Transverse colon (tissue), 4 donors: ENCODE measurements around the gene CFAP90. TPM values are rescaled to one million over a fixed set of nuclear protein-coding genes. Genes with fewer than 3 reads are reported as not detected.

ENCODE experiments used
- DNase-seq: peaks from one replicate; pipeline ENCODE4 v3.0.0-alpha.2; 2019
- H3K27ac ChIP-seq, 4 donors: fragments of 200-600 bp; sonication (generic); 2 replicates each; pipeline ENCODE4 v1.5.1; 2016 to 2018; ENCODE audit warnings: inconsistent platforms in 4 of 4
- H3K27me3 ChIP-seq: fragments of 200-600 bp; sonication (generic); 2 replicates; pipeline ENCODE4 v1.5.1; 2017; ENCODE audit warnings: inconsistent platforms
- H3K36me3 ChIP-seq, 4 donors: fragments of 200-600 bp; sonication (generic); 2 replicates each; pipeline ENCODE4 v1.5.1; 2017 to 2019; ENCODE audit warnings: inconsistent platforms in 4 of 4
- H3K4me1 ChIP-seq, 4 donors: fragments of 200-600 bp; sonication (generic); 2 replicates each; pipeline ENCODE4 v1.5.1; 2017 to 2020; ENCODE audit warnings: inconsistent platforms in 4 of 4
- H3K4me3 ChIP-seq, 4 donors: fragments of 200-600 bp; sonication (generic); 1 replicate in 1 of 4; 2 replicates in 3 of 4; pipeline versions ENCODE4 v1.5.1 to v1.6.1; 2017 to 2019; ENCODE audit warnings: inconsistent platforms in 4 of 4
- H3K9me3 ChIP-seq, 2 donors: fragments of 200-600 bp; sonication (generic); 2 replicates each; pipeline ENCODE4 v1.5.1; 2017 to 2019; ENCODE audit warnings: inconsistent platforms in 2 of 2
- EP300 ChIP-seq: sonication (generic); formaldehyde crosslinking; IDR thresholded peaks from one replicate; pipeline ENCODE4 v1.6.1; 2017; ENCODE audit warnings: antibody characterized with exemption, low read depth
- POLR2A ChIP-seq: fragments of 450-650 bp; IDR thresholded peaks from one replicate; pipeline ENCODE4 v1.6.1; 2016; ENCODE audit warnings: antibody characterized with exemption, mild to moderate bottlenecking, moderate library complexity
- POLR2AphosphoS5 ChIP-seq, 3 donors: sonication (generic); formaldehyde crosslinking; IDR thresholded peaks; one replicate each; pipeline ENCODE4 v1.6.1; 2016; ENCODE audit warnings: antibody characterized with exemption in 3 of 3
- WGBS, 2 donors: methylation state at CpG; one replicate each; pipeline ENCODE4 v1.1.5; 2018; ENCODE audit warnings: low coverage in 1 of 2; 5-methylcytosine and 5-hydroxymethylcytosine counted together
- in situ Hi-C, 4 donors: fragments of 200-750 bp; cut with MboI; loops; one replicate each; pipeline versions ENCODE4 v1.15.0 to v1.15.1; 2017; ENCODE audit warnings: low sequenced_read_pairs in 3 of 4, low pct_ligation_motif_present in 1 of 4, low pct_unique_long_range_greater_than_20kb in 1 of 4
- intact Hi-C: fragments of 100-400 bp; cut with DNase I; formaldehyde crosslinking; loops from one replicate; pipeline ENCODE4 v1.15.1; 2023; ENCODE audit warnings: low total_unique reads
- total RNA-seq, 4 donors: library from RNA; depleted of rRNA; stranded (reverse); fragments of >200 nt; gene quantifications; one replicate each; pipeline ENCODE4 v1.1.0, GENCODE V29; 2016
- TF ChIP-seq, protein P1 (sequence below), 5 experiments: fragments of 200-600 bp in 3 of 5; fragments of 450-650 bp in 2 of 5; sonication (generic) in 3 of 5; IDR thresholded peaks; 1 replicate in 2 of 5; 2 replicates in 3 of 5; pipeline ENCODE4 v1.5.1; 2016 to 2017; ENCODE audit warnings: antibody characterized with exemption in 5 of 5, inconsistent platforms in 3 of 5, mild to moderate bottlenecking in 2 of 5, moderate library complexity in 1 of 5

The CFAP90 gene
- total RNA-seq, result not detected

DNA sequence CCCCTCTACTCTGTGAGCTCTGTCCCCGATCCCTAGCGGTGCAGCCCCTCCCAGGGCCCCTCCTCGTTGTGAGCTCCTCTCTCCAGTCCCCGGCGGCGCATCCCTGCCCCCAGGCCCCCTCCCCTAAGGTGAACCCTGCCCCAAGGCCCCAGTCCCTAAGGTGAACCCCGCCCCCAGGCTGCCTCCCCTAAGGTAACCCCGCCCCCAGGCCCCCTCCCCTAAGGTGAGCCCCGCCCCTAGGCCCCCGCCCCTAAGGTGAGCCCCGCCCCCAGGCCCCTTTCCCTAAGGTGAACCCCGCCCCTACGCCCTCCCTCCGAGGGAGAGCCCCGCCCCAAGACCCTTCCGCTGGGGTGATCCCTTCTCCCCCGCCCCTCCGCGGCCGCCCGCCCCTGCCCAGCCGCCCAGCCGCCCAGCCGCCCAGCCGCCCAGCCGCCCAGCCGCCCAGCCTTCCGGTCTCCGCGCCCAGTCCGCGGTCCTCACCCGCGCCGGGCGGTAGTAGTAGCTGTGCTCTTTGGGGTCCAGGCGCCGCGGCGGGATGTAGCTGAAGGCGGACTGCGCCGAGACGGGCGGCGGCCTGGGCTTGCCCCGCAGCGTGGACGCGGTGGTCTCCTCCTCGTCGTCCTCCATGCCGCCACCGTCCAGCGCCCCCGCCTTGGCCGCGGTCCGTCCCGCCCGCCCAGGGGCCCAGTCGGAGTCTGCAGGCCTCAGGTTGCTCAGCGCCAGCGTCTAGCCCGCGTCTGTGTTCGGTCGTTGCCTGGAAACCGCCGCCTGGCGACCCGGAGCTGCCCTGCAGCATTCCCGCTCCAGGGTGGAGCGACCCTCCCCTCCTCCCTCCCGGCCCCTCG lies at the start of gene CFAP90:
Gene CFAP90 (minus strand): TSS at position 739 of the 845 bp plus-strand sequence. CDS start 112 bp downstream, at position 627.
- in situ Hi-C loops, result no loop called here
- intact Hi-C loops, result no loop called here

DNA sequence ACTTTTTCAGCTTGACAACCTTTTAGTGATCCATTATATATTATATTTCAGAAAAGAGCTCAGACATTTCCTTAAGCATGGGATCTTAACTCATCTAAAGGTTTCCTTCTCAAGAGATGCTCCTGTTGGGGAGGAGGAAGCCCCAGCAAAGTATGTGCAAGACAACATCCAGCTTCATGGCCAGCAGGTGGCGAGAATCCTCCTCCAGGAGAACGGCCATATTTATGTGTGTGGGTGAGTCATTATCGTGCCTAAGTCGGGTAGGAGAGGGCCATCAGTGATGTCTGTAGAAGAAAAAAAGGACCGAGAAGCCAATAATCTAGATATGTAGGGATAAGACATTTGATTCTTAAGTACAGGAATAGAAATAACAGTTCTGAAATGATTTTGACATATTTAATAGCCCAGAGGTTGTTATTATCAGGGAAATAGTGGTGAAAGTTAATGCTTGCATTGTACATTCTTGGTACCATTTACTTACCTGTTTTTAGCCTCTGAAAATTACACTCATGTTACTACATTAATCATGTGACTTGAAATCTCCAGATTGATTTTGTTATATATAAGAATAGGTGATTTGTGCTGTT lies 46.2 kb upstream of the CFAP90 start:
- no peak for TF ChIP-seq POLR2A
- TF ChIP-seq, protein P1, sequence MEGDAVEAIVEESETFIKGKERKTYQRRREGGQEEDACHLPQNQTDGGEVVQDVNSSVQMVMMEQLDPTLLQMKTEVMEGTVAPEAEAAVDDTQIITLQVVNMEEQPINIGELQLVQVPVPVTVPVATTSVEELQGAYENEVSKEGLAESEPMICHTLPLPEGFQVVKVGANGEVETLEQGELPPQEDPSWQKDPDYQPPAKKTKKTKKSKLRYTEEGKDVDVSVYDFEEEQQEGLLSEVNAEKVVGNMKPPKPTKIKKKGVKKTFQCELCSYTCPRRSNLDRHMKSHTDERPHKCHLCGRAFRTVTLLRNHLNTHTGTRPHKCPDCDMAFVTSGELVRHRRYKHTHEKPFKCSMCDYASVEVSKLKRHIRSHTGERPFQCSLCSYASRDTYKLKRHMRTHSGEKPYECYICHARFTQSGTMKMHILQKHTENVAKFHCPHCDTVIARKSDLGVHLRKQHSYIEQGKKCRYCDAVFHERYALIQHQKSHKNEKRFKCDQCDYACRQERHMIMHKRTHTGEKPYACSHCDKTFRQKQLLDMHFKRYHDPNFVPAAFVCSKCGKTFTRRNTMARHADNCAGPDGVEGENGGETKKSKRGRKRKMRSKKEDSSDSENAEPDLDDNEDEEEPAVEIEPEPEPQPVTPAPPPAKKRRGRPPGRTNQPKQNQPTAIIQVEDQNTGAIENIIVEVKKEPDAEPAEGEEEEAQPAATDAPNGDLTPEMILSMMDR (IDR thresholded peaks at IDR 0.05), result peak in 1 of 5 experiments; percentile 21
- no peaks in the 10 kb centered on the region for H3K27me3 ChIP-seq
- 68 to 72% methylated on average over 5 of the region's 5 CpGs for WGBS, 2 donors
- in situ Hi-C loops (no loop called here), intact Hi-C loops (no loop called here)
- peak; percentile 11 for DNase-seq
- no peak overlapping the region for H3K27ac ChIP-seq
- no peak overlapping the region for H3K4me3 ChIP-seq
- peaks cover 0 to 14% (median 5%) of the 10 kb centered on the region in 4 donors for H3K4me1 ChIP-seq
- no peaks in the 10 kb centered on the region for H3K9me3 ChIP-seq
- peaks cover 0 to 73% (median 34%) of the 10 kb centered on the region in 4 donors for H3K36me3 ChIP-seq

More for the DNA sequence above, at the start of gene CFAP90:
- H3K4me1 ChIP-seq, result peaks cover 6 to 18% (median 9%) of the 10 kb centered on the region in 4 donors
- TF ChIP-seq, protein P1 (IDR thresholded peaks at IDR 0.05), result peak in 3 of 5 experiments; percentile 9 to 23 (median 18)
- TF ChIP-seq POLR2A (no peak), EP300 (no peak), POLR2AphosphoS5 (IDR thresholded peaks at IDR 0.05) (no peak)
- no peaks in the 10 kb centered on the region for H3K36me3 ChIP-seq
- peak; percentile 26 for DNase-seq
- H3K27me3 ChIP-seq, result peaks cover 40% of the 10 kb centered on the region
- no peaks in the 10 kb centered on the region for H3K9me3 ChIP-seq
- 8 to 11% methylated on average over 6 to 24 of the region's 76 CpGs for WGBS, 2 donors
- H3K27ac ChIP-seq, result no peak within 1 kb of the TSS
- peak within 1 kb of the TSS; percentile 36 to 57 (median 42) for H3K4me3 ChIP-seq

DNA sequence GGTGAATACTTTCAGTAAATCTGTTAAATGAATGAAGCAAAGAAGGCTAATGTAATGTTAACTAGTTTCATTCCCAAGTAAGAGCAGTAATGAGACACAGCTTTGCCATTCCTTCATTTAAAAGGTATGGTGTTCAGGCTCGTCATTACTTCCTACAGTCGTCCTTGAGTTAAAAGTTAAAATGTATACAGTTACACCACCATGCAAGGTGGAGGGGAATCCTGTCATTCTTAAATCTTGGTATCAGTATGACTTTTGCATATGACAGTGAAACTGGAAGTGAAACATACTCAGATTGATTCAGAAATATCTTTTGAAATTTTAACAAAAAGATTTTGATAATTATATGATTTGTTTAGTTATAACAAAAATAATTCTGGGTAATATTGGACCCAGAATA lies 43.9 kb upstream of the CFAP90 start:
- intact Hi-C loops (no loop called here), in situ Hi-C loops (no loop called here)
- no peak for DNase-seq

DNA sequence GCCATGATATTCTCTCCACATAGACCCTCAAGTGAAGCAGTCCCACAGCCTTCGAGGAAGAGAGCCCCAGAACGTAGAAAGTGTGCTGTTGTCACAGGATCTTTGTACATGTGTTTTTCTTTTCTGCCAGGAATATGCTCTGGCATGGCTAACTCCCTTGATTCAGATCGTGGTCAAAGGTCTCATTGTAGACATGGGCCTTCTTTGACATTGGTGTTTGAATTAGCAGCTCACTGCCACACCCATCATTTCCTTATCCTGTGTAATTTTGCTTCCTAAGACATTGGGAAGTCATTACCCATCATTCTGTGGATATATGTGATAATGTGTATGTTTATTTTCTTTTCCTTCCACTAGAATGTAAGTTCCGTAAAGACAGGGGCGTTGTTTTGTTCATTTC lies 43.5 kb upstream of the CFAP90 start:
- peak overlapping the region in 2 of 4 donors; percentile 6 to 50 for H3K27ac ChIP-seq
- WGBS, 2 donors, result 40 to 69% methylated on average over 1 to 5 of the region's 5 CpGs

More for the DNA sequence above, 43.9 kb upstream of the CFAP90 start:
- Histone ChIP-seq H3K27ac (no peak overlapping the region), H3K36me3 (peaks cover 0 to 70% (median 30%) of the 10 kb centered on the region in 4 donors), H3K4me1 (peaks cover 0 to 14% (median 5%) of the 10 kb centered on the region in 4 donors), H3K27me3 (no peaks in the 10 kb centered on the region), H3K9me3 (no peaks in the 10 kb centered on the region), H3K4me3 (no peak overlapping the region)
- 76 to 77% methylated on average over 2 of the region's 2 CpGs for WGBS, 2 donors
- TF ChIP-seq POLR2A (no peak), EP300 (no peak), POLR2AphosphoS5 (IDR thresholded peaks at IDR 0.05) (no peak)
- TF ChIP-seq, protein P1 (IDR thresholded peaks at IDR 0.05), result no peak

More for the DNA sequence above, 43.5 kb upstream of the CFAP90 start:
- Histone ChIP-seq H3K4me1 (peaks cover 0 to 14% (median 5%) of the 10 kb centered on the region in 4 donors), H3K27me3 (no peaks in the 10 kb centered on the region), H3K36me3 (peaks cover 0 to 73% (median 31%) of the 10 kb centered on the region in 4 donors), H3K4me3 (no peak overlapping the region), H3K9me3 (no peaks in the 10 kb centered on the region)
- intact Hi-C loops (no loop called here), in situ Hi-C loops (no loop called here)
- TF ChIP-seq POLR2A, result no peak
- TF ChIP-seq POLR2AphosphoS5 (IDR thresholded peaks at IDR 0.05), result no peak
- TF ChIP-seq EP300, result no peak
- TF ChIP-seq, protein P1 (IDR thresholded peaks at IDR 0.05), result no peak
- DNase-seq, result no peak
